ENCODE measurements around the gene ZBTB21.
A peak's percentile ranks its signal among the peaks of the same experiment; 100 is the strongest.

Gene ZBTB21

DNA sequence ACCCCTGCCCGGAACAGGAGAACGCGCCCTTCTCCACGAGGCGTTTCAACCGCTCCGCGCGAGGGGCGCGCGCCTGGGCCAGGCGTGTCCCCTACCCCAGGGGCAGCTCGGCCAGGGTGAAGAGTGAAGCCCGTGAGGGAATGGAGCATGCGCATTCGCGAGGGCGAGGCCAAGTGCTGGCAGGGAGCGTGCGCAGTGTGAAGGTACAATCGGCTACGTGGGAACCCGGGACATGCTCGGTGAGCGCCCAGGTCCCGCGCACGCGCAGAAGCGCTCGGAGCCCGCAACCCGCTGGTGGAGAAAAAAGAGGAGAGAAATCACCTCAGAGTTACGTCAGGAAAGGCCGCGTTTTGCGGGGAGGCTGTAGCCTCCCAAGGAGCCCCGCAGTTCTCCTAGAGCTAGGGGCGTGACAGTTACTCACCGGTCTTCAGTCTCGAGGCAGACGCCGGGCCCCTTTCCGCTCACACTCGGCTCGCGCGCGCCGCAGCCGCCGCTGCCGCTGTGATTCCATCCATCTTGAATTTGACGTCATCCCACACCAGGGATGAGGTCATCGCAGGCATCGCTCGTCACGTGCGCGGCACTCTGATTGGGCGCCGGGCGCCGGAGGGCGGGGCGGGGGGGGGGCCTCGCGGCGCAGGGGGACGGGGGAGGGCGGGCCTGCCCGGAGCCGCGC, at the start of gene ZBTB21:
TSS of gene ZBTB21 (minus strand) at position 530 of the 676 bp plus-strand sequence. CDS start 16,265 bp downstream, outside the sequence.
- DNase-seq, result peak; percentile 84

DNA sequence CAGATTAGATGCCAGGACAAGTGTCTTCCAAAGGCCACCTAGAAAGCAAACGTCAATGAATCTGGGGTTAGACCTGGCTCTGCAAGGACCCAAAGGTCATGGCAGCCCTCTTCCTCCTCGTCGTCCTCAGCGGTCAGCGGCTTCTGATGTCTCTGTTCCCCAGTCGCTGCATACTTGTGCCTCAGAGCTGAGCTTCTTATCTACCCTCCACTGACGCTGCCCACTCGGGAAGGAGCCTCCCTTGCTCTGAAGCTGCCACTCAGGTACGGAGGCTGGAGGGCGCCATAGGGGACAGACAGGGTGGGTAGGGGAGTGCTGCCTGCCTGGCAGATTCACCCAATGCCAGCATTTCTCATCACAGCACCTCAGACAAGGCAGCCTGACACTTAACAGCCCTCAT, 49.6 kb upstream of the ZBTB21 start:
- DNase-seq, result no peak

DNA sequence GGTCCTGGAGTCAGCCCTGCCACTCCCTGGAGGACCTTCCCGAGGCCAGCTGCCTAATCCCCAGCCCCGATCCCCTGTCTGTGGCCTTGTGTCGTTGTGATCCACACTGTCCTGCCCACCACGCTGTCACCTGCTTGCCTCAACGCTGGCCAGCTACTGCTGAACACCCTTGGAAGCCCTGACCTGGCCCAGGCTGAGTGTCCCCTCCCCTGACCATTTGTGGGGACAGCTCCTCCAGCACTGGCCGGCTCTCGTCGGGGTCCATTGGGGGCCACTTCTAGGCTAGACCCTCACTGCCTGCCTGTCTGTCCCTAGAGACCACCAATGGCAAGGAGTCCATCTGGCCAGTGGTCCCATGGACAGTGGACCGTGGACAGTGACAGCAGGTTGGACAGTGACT, 49.0 kb upstream of the ZBTB21 start:
- DNase-seq, result no peak

DNA sequence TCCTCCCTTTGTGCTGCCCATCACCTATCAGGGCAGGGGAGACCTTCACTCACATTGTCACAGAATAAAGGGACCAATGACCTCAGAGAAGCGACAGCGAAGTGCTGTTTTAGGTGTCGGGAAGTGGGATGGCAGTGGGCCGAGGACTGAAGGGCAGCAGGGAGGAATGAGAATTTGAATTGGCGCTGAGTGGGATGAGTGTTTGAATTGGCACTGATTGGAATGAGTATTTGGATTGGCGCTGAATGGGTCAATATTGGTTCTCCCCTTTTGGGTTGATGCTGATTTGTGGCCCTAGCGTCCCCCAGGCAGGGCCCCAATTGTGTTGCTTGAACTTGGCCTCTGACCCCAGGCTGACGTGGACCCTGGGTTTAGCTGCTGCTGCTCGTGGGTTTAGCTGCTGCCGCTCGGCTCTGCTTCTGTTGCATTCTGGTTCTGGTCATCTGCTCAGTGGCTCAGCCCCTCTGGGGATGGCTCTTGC, 48.5 kb upstream of the ZBTB21 start:
- DNase-seq, result no peak

DNA sequence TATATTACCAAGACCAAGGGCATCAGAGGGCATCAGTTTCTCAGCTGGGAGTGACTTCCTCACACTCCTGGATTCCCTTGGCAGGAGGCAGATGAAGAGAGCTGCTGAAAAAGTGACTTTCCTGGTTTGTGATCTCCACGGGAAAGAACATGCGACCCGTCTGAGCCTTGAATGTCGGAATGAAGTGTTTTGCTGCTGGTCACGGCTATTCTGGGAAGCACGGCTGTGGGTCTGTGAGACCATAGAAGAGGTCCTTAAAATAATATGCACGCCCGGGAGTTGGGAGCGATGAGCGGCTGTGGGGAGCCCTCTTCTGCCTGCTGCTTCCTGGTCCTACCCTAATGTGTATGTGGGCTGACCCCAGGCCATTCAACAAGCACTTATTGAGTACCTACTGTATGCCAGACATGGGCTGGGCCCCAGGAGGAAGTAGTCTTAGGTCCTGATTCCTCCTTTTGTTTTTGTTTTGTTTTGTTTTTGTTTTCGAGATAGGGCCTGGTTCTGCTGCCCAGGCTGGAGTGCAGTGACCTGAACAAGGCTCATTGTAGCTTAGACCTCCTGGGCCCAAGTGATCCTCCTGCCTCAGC, 47.8 kb upstream of the ZBTB21 start:
- no peak for DNase-seq

DNA sequence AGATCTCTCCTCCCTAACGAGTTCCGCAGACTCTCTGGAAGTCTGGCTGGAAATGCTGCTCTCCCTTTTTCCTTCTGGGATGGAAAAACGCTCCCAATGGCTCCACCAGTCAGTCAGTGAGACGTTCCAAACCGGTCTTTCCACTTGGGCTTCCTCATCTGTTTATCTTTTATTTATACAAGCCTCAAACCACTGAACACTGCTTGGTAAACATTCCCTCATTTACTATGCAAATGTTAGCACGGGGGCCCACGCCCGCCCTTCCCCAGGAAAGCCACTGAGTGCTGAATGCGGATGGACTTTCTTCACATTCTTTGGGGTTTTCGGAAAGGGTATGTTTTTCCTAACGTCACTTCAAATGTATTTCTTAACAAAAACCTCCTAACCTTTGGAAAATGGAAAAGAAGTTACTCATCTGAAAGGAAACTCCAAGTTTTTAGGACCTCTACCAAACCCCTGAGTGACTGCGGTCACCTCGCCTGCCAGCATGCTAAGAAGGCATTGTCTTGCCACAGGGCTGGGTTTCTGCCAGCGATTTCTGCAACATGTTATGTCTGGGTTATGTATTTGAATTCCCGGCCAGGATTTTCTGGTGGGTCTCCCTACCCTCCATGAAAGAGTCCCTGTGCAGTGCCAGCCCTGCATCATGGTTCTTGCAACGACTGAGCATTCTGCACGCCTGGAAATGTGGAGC, 47.0 kb upstream of the ZBTB21 start:
- no peak for DNase-seq

DNA sequence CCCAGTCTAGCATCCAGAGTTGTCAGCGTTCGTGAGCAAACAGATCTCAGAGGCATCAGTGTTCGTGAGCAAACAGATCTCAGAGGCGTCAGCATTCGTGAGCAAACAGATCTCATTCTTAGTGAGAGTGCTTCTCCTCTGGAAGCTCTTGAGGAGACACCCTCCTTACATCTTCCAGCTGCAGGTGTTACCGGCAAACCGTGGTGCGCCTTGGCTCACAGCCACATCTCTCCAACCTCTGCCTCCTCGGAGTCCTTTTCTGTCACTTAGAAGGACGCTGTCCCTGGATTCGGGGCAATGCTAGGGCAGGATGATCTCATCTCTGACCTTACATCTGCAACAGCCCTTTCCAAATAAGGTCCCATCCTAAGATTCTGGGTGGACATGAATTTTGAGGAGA, 46.3 kb upstream of the ZBTB21 start:
- DNase-seq, result no peak

DNA sequence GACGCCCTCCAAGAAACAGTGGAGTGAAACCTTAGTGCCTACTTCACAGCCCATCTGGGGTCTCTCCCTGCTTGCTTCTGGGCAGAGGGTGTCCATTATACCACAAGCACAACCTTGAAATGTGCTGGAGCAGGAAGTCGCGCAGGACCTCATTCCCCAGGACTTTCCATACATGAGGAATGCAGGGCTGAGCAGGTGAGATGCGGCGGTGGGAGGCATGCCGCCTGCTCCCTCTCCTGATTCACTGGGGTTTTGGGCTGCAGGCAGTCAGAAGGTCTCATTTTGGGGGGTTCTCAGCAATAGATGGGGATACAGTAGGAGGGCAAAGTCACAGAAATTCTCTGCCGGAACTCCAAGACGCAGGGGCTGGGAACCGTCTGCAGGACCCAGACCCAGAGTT, 45.3 kb upstream of the ZBTB21 start:
- no peak for DNase-seq

DNA sequence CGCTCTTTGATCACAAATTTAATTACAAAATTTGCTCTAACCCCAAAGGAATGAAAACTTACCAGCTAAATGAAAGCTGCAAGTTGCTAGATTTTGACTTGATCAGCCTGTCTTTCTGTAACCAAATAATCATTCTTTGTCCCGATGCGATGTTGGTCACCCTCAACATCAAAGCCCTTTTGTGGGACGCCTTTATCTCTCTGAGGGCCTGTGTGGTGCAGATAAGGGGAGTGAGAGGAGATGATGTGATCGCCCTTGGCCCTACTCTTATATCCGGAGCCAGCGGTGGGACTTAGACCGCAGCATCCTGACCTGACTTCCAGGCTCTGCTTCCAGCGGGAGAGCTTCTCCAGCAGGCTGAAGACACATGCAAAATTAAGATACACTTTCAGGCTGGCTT, 41.6 kb upstream of the ZBTB21 start:
- no peak for DNase-seq

DNA sequence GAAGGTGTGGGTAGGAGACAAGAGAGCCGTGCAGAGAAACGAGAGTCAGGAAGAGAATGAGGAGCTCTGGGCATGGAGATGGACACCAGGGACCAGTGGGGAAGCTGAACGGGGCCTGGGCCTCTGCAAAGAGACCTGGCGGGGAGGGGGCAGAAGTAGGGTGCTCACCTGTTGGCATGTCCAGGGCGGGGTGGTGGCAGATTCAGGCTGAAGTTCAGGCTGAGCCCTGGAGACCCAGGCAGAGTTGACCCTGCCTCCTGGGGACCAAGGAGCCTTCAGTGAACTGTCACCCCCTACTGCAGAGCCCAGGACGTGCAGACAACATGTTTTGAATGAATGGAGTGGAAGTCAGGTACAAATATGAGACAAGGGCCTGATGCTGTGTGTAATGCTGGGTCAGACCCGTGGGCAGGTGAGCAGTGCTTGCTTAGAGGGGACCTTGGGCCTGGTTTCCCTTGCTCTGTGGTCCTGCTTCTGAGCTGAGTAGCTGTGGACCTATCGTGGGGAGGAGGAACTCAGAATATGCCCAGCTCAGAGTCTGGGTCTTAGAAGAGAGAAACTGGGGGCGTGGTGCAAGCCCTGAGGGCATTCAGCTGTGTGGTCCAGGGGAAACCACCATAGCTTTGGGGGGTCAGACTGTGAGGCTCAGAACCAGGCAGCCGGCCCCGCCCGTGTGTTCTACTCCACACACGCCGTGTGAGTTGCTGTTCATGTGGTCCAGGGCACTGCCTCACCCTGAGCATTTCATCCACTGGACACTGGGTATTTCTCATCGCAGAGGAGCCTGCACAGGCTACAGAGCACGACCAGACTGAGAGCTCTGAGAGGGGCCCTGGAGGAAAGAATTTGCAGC, 39.6 kb upstream of the ZBTB21 start:
- no peak for DNase-seq

DNA sequence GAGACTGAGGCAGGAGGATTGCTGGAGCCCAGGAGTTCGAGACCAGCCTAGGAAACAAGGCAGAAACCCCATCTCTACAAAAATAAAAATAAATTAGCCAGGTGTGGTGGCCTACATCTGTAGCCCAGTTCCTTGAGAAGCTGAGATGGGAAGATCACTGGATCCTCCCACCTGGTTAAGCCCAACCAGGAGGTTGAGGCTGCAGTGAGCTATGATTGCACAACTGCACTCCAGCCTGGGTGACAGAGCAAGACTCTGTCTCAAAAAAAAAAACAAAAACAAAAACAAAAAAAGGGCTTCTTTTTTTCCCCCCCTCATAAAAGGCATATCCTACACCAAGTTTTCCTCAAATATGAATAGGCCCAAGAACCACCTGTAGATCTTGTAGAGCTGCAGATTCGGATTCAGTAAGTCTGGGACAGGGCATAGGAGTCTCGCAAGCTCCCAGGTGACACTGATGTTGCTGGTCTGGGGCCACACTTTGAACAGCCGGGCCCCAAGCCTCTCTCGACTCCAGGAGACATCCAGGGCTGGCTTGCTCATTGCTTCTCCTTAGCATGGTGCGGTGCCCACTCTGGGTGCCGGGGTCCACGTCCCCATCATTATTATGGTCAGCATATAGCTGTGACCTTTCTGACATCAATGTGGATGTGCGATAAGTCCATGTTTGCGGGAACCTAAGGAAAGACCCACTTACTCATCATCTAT, 38.9 kb upstream of the ZBTB21 start:
- no peak for DNase-seq

DNA sequence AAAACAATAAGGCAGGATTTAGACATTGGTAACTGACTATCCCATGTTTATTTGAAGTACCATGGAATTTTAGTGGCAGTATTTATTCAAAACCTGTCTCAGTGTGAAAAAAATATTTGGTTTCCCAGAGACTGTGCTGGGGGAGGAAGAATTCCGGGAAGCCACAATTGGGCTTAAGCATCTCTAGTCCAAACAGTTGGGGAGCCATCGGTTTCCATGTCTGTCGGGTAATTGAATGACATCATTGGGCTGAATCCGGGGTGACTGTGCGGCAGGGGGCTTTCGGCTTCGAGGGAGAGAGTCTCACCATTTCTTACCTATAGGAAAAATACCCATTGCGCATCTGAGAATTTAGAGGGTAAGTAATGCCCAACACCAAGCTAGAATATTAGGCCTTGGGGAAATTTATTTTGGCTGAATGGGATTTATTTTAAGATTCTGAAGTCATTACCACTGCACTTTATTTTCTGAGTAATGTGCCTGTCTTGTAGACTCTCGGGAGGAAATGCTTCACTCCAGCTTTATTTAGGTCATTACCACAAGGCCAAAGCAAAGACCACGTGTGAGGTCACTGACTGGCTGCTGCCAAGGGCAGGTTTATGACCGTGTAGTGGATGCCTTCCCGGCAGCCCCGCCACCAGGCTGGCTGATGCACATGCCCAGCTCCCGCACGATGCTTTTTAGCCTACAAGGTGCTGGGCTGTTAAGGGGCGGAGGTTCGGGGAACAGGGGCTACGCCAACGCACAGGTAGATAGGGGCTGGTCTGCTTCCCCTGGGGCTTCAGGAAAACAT, 37.9 kb upstream of the ZBTB21 start:
- no peak for DNase-seq

DNA sequence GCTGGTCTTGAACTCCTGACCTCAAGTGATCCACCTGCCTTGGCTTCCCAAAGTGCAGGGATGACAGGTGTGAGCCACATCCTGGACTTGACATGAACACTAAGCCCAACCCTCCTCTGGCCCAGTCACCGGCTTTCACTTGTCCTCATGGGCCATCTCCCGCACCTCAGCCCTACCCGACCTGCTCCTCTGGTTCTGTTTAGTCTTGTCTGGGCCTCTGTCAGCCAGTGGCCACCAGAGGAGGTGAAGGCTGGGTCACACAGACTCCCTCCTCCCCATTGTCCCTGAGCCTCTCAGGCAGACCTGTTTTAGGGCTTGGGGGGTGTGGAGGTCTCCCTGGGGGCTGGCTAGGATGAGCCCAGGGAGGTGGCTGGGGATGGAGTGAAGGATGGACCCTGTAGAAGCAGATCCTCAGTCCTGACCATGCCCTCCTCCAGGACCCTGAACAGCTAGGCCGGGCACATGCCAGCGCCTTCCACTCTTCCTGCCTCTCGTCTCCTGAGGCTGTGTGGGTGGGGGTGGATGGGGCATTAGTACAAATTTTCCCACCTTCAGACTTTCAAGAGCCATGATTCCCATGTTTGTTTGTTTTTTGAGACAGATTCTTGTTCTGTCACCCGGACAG, 34.8 kb upstream of the ZBTB21 start:
- DNase-seq, result no peak

DNA sequence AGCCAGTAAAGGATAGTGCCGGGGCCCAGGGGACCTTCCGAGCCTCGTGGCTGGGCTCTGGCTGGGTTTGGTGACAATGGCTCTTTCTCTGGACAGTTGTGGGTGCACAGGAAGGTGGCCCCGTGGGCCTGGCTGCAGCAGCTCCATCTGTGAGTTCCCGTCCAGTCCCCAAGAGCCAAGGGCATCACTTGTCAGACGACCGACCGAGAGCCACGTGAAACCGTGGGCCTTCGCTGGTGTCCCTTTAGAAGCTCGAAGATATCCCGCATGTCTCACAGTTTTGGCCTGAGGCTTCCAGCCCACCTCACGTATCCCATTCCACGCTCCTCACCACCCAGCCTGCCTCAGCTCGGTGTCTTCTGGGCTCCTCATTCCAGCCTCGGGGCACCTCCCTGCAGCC, 33.8 kb upstream of the ZBTB21 start:
- DNase-seq, result no peak

DNA sequence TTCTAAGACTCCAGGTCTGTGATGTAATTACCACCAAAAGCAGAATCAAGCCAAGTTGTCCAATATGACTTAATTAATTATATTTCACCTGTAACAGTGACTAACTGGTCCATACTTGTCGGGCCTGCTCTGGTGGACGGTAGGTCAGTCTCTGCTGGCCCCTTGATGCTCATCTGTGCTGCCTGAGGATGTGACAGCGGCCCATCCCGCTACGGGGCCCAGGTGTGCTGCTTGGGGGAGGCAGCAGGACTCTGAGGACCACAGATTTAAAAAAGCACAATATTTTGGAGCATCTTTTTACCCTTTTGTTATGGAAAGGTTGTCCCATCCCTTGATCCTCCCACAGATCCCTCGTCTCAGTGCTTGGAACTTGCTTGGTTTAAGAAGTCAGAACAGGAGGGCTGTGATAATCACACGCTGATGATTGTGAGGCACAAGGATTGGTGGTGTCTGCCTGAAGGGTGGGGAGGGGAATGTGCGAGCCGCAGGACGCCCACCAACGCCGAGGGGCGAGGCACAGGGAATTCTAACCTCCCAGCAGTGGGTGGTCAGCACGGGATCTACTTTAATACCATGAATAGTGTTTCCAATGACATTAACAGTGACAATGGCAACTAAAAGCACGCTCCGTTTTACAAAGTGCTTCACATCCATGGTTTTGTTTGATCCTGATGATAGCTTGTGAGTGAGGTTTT, 33.2 kb upstream of the ZBTB21 start:
- DNase-seq, result no peak

DNA sequence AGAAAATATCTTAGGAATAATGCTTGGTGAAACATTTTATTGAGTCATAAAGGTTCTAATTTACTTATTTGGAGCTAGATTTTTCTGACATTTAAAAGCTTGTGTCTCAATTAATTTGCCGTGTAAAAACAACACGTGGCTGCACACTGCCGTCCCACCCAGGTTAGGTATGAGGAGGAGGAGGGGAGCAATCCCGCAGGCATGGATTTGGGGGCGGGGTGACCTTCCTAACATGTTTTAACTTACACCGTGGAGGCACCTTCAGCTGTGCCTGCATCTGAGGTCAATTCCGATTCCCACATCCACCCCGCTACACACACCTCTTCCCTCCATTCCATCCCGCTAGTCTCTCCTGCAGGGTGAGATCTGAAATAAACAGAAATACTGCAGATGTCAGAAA, 32.5 kb upstream of the ZBTB21 start:
- DNase-seq, result no peak

DNA sequence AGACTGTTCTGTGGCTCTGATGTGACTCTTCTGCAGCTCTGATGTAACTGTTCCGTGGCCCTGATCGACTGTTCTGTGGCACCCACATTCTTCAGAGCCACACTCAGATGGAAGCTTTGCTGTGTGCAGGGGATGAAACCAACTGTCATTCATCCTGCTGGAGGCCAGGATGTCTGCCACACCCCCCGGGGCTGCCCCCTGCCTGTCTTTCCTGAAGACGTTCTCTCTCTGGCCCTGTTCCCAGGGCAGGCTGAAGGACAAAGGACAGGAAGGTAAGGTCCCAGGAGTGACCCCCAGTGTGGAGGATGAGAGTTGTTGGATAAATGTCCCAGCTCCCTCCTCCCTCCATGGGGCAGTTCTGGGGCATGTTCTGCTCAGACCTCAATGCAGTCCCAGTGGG, 31.6 kb upstream of the ZBTB21 start:
- no peak for DNase-seq

DNA sequence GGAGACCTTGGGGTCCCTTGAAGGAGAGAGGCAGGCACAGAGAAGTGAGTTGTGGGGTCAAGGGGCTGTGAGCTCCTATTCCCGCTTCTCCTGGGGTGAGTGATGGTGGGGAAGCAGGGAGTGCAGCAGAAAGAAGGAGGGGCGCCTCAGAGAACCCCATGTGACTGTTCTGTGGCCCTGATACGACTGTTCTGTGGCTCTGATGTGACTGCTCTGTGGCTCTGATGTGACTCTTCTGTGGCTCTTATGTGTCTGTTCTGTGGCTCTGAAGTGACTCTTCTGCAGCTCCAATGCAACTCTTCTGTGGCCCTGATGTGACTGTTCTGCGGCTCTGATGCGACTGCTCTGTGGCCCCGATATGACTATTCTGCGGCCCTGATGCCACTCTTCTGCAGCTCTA, 31.1 kb upstream of the ZBTB21 start:
- no peak for DNase-seq

DNA sequence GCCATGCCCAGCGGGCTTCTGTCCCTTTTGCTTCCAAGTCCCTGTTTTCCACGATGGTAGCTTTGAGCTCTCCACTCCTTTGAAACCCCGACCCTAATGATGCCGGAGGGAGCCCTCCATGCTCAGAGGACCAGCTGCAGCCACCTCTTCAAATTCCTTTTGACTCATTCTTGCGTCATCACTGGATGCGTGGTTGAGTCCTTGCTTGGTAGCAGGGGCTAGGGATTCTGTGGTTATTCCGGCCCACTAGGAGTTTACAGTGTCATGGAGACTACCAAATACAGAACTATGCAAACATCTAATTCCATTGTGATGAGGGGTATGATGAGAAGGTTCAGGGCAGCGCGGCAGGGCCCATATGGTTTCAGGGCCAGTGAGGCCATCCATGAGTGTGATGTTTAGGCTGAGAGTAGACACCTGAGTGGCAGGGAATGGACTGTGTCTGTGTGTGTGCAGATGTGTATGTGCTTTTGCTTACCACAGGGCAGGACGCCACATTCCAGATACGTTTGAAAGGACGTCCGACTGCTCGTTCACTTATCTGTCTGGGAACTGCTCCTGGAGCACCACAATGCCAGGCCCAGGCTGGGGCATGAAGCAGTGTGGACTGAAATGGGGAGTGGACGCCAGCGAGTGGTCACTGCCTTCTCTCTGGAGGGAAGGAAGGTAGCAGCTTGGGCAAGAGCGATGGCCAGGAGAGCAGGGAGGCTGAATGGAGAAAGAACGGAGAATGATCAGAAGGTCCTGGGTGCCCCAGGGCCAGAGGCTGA, 30.4 kb upstream of the ZBTB21 start:
- DNase-seq, result no peak

DNA sequence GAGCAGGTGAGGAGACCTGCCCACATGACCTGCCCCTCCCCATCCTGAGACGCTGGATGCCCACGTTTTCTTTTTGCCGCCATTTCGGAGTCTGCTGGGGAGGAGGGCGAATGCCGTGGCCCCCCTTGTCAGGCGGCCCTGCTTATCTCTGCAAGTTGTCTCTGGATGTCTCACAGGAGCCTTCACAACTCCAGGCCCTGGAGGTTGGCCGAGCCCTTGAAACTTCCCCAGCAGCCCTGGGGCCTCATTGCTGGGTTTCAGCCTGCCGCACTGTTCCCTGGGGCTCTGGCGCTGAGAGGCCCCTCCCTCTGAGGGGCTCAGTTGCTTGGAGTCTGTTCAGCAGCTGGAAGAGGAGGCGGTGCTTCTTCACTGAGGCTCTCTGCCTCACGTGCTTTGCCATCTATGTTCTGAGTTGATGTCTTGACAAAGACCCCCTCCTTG, 29.8 kb upstream of the ZBTB21 start:
- DNase-seq, result no peak
